Measurements from ENCODE around the gene SPATS2L.

The SPATS2L gene

GRCh38 chr2:200438251-200438650, 131.8 kb downstream of the SPATS2L start:
- no peak for DNase-seq (ENCODE audit: low read depth in 3 of 3, low spot score in 1 of 3)

DNA sequence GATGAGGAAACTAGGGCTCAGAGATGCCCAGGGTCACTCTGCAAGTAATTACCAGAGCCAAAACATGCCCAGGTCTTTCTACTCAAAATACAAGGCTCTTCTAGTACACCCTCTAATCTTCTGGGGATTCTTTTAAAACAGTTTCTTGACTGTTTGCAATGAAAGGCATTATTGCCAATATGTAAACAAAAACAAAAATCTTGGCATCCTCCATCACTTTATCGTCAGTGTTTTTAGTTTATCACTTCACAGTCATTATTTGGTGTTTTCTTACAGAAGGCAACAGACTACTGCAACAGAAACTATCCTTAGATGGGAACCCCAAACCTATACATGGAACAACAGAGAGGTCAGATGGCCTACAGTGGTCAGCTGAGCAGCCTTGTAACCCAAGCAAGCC, 132.4 kb downstream of the SPATS2L start:
- DNase-seq (ENCODE audit: low read depth in 3 of 3, low spot score in 1 of 3) = no peak

- DNase-seq (ENCODE audit: low read depth in 3 of 3, low spot score in 1 of 3) = no peak
Observed at GRCh38 chr2:200439981-200440380, 133.5 kb downstream of the SPATS2L start.

DNA sequence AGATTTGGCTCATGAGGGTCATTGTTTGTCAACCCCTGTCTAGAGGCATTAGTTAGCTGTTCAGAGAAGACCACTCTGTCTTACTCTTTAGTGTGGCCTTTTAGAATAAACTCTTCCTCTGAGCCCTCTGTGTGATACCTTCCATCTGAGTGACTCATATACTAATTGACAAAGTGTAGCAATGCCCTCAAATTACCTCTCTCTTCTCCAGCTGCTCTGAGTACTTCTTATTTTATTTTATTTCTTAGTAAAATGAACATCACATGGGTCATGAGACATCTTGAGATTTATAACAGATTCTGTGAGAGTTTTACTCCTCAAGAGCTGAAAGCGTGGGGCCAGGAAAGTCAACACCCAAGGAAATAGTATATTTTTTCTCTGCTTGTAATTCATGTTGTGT, 136.0 kb downstream of the SPATS2L start:
- no peak for DNase-seq (ENCODE audit: low read depth in 3 of 3, low spot score in 1 of 3)

DNA sequence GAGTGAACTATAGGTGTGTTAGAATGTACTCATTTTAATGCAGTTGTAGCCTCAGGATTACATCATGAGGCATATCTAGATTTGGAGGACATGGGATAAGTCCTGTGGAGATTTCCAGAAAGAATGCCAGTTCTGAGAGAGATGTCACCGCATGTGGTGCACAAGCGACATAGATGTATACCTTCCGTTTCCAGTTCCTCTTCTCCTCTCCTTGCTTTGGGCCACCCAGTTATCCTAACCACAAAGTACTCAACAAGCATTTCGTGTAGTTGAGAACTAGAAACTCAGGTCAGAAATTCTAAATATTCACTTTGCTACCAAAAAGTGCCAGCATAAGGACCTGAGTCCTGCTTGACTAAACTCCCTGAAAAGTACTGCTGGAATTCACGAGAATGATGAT, 136.9 kb downstream of the SPATS2L start:
- no peak for DNase-seq (ENCODE audit: low read depth in 3 of 3, low spot score in 1 of 3)

GRCh38 chr2:200443916-200444315, 137.4 kb downstream of the SPATS2L start:
- DNase-seq (ENCODE audit: low read depth in 3 of 3, low spot score in 1 of 3) = no peak

DNA sequence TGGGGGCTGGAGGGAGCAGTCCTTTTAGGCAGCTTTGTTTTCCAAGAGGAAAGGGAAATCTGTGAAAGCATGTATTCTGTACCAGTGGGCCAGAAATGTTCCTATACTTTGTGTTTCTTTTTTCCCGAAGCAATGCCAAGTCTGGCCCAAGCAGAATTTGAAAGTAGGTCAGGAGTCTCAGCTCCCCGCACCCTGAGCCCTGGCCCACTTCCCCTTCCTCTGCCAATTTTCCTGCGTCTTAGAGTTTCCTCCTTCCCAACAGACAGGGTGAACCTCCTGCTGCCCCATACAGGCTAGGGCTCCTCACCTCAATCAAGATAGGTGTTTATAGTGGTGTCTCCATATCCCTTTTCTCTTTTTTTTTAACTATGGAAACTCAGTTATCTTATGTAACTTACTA, 138.0 kb downstream of the SPATS2L start:
- DNase-seq (ENCODE audit: low read depth in 3 of 3, low spot score in 1 of 3) = no peak

GRCh38 chr2:200445284-200445683, 138.8 kb downstream of the SPATS2L start:
- no peak for DNase-seq (ENCODE audit: low read depth in 3 of 3, low spot score in 1 of 3)

DNA sequence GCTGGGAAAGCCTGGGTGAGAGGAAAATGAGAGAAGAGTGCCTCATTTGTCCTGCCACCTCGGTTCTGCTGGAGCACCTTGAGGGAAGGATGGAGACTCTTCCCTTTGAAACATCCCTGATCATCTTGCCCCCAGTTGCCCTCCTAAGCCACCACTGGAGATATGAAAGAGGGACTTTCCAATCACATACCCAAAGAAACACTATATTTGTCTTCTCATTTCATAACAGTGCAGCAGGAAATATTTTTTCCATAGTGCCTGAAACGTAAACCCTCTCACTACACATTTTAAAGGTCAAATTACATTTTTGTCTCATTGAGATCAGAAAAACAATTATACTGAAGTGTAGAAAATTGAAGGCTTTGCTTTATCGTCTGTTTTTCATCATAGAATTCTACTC, 140.1 kb downstream of the SPATS2L start:
- no peak for DNase-seq (ENCODE audit: low read depth in 3 of 3, low spot score in 1 of 3)

GRCh38 chr2:200447139-200447855, 140.8 kb downstream of the SPATS2L start:
- no peak for DNase-seq (ENCODE audit: low read depth in 3 of 3, low spot score in 1 of 3)

- no peak for DNase-seq (ENCODE audit: low read depth in 3 of 3, low spot score in 1 of 3)
Observed at GRCh38 chr2:200448455-200448854, 142.0 kb downstream of the SPATS2L start.

- DNase-seq (ENCODE audit: low read depth in 3 of 3, low spot score in 1 of 3) = no peak
Observed at GRCh38 chr2:200449149-200449548, 142.7 kb downstream of the SPATS2L start.

DNA sequence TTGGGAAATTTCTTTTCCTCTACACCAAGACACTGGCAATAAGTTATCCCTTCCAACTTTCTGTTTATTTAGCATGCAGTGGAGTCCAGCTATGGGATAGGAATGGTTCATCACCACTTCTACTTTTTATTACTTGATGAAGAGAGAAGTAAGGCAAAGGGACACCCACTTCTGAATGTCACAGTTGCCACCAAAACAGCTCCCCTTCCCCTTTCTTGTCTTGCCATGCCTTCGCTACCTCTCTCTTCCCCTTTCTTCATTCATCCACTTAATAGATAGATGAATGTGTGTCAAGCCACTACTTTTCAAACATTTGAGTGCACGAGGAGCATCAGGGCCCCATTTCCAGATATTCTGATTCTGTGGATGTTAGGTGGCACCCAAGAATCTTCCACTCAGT, 143.8 kb downstream of the SPATS2L start:
- no peak for DNase-seq (ENCODE audit: low read depth in 3 of 3, low spot score in 1 of 3)

GRCh38 chr2:200451511-200451910, 145.0 kb downstream of the SPATS2L start:
- DNase-seq (ENCODE audit: low read depth in 3 of 3, low spot score in 1 of 3) = no peak

DNA sequence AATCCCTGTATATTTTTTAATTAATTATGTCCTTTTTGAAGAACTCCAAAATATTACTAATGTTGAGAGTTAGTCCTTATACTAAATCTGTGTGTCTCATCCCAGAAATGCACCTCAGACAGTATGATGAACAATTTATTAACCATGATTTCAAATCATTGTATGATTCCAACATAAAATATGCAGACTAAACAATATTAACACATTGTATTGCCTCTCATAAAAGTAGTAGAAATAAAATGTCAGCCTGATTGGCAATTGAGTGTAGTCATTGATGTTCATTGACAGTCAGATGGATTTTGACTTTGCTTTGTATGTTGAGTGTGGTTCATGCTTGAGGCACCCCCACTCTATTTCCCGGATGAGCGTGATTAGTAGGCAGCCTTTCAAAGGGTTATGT, 145.9 kb downstream of the SPATS2L start:
- no peak for DNase-seq (ENCODE audit: low read depth in 3 of 3, low spot score in 1 of 3)

GRCh38 chr2:200453142-200453852, 146.8 kb downstream of the SPATS2L start:
- no peak for DNase-seq (ENCODE audit: low read depth in 3 of 3, low spot score in 1 of 3)

GRCh38 chr2:200453853-200454534, 147.5 kb downstream of the SPATS2L start:
- DNase-seq (ENCODE audit: low read depth in 3 of 3, low spot score in 1 of 3) = no peak

DNA sequence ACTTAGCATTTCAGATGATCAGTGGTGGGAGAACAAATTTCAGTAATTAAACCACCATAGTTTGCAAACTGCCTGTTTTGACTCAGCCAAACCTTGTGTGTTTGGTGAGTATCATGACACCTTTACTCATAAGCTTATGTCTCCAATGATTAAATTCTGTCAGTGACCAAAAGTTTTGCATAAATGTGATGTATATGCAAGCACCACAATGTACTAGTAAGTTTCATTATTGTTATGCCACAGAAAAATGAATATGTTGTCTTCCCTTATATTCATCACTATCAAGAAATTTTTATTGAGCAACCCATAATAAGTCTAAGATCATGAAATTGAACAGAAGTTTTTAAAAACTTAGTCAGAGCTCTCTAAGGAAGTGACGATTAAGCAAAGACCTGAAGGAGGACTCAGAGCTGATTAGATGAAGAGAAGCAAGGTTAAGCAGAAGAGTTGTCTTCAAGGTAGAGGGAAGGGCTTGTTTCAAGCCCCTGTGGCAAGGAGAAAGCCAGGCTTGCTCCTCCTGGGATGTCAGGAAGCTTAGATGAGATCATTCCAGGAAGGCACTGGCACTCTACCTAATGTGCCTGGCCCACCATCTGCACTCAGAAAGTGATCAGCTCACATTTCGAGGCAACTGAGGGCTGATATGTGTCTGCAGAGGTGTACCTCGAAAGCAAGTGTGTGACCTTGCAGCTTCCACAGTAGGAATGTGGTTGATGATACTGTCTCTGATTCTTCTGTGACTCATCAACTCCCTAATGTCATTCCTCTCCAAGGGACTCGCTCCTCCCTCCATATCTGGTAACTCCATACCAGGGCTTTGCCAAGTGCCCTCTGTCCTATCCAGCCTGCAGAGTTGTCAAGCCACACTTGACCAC, 148.7 kb downstream of the SPATS2L start:
- DNase-seq (ENCODE audit: low read depth in 3 of 3, low spot score in 1 of 3) = no peak

GRCh38 chr2:200455958-200456421, 149.5 kb downstream of the SPATS2L start:
- DNase-seq (ENCODE audit: low read depth in 3 of 3, low spot score in 1 of 3) = no peak

DNA sequence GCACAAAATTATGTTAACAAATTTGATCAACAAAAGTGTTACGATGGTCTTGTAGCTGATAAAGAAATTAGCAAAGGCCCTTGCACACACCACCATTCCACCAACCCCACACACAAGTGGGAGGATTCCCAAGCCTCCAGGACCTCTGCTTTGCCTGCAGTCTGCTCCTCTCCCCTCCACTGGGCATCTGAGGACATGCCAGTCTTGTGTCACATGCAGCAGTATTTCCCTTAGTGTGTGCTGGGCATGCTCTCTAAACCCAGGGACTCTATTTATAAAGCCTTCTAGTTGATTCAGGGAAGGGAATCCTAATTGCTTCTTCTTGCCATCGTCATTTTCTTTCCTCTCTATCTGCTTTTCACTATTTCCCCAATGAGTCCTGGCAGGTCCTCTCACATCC, 150.1 kb downstream of the SPATS2L start:
- no peak for DNase-seq (ENCODE audit: low read depth in 3 of 3, low spot score in 1 of 3)

- no peak for DNase-seq (ENCODE audit: low read depth in 3 of 3, low spot score in 1 of 3)
Observed at GRCh38 chr2:200459101-200459500, 152.6 kb downstream of the SPATS2L start.
